Epithelial cell of prostate (primary cell): Measurements from ENCODE around the gene HOXC13.

Experiments used
- DNase-seq: peaks from one replicate; pipeline ENCODE4 v3.0.0-alpha.2; 2011; ENCODE audit warnings: low read depth, low spot score
- H3K27ac ChIP-seq: fragments of 450-650 bp; 2 replicates; pipeline ENCODE4 v1.5.1; 2017; ENCODE audit warnings: mild to moderate bottlenecking

Gene HOXC13

DNA sequence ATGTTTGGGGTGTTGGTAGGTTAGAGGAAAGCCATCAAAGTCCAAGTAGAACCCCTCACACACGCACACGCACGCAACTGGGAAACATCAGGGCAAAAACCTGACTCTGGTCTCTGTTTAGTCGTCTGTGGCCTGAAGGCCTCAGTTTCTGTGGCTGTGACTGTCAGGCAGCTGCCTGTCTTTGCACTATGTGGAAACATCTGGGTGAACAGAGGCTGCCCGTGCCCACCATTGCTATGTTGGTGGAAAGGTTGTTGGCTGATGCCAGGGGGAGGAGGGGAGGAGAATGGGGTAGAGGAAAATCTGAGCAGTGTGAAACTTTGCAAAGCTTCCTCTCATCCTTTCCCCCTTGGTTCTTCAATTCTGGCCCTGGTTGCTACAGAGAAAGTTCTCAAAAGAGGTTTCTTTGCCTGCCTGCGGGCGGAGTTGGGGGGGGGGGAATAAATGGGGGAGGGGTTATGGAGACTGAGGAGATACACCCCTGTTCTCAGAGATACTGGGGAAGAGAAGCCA lies 53.8 kb downstream of the HOXC13 start:
- DNase-seq: no peak
- no peak overlapping the region for H3K27ac ChIP-seq

DNA sequence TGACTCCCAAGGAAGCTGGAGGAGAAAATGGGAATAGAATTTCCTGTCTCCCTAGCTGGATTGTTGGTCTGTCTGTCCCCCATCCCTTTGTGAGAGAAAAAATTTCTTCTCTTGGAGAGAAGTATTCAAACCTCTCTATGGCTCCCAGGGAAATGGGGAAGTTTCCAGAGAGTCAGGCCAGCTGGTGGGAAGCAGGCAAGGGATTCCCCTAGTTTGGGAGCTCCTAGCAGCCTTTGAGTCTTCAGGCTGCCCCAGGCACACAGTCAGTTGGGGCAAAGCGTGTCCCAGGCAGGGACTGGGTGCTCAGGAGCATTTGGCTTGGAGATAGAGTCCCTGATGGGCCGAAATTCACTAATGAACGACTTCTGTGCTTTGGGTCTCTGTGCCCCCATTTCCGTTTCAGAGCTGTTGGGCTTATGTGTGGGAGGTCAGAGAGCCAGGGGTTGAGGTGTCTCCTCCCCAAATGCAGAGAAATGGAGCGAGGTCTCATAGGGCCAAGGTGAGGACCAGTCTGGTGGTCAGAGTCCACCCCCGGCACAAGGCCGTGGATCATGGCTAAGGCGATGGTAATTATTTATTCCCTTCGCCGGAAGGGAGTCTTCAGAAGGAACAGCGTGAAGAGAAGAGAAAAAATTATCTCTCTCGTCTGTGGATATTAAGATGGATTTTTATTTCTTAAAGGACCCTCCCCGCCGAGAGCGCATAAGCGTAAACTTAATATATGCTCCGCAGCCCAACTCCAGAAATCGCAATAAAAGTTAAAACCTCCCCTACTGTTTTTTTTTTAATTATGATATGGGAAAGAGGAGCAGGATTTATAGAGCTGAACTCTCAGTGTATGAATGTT lies 54.8 kb downstream of the HOXC13 start:
- H3K27ac ChIP-seq: no peak overlapping the region
- DNase-seq: no peak

DNA sequence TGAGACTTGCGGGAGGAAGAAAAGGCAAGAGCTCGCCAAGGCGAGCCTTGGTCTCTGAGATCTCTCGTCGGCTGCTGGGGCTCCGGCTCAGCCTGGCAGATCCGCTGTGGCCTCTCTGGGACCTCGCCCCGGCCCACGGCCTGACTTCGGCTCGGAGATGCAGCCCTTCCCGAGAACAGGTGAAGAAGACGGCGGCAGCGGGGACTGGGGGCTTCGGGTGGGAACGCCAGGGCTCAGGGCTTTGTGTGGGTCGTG lies 55.3 kb downstream of the HOXC13 start:
- no peak for DNase-seq

GRCh38 chr12:53994264-53995001 lies 55.8 kb downstream of the HOXC13 start:
- DNase-seq: no peak
- no peak overlapping the region for H3K27ac ChIP-seq

More for the DNA sequence above, 55.3 kb downstream of the HOXC13 start:
- no peak overlapping the region for H3K27ac ChIP-seq

- DNase-seq: no peak
- no peak overlapping the region for H3K27ac ChIP-seq
These were observed 56.4 kb downstream of the HOXC13 start for GRCh38 chr12:53995002-53995377.

- no peak for DNase-seq
These were observed 57.0 kb downstream of the HOXC13 start for GRCh38 chr12:53995378-53996239.

More at GRCh38 chr12:53995378-53996239, 57.0 kb downstream of the HOXC13 start:
- no peak overlapping the region for H3K27ac ChIP-seq
